Endothelial cell of umbilical vein (primary cell): ENCODE measurements around the gene SH3PXD2A. TPM values are rescaled to one million over a fixed set of nuclear protein-coding genes. Genes with fewer than 3 reads are reported as not detected.

Experiments
- BruUV-seq: library from RNA; stranded (reverse); fragments of 400-500 nt; replicated peaks from 2 replicates; lab custom pipeline; 2021; lab: Mats Ljungman, UMichigan
- CTCF ChIA-PET: fragments of 300-600, 350-600 bp; sonication (Branson Sonifier 250); formaldehyde crosslinking; loops from one replicate; lab custom pipeline; 2021; ENCODE audit warnings: antibody characterized with exemption, inconsistent platforms; lab: Charles Lee
- POLR2A ChIA-PET: fragments of 300-600, 350-600 bp; sonication (Branson Sonifier 250); formaldehyde crosslinking; loops from one replicate; lab custom pipeline; 2021; ENCODE audit warnings: antibody characterized with exemption, inconsistent platforms; lab: Charles Lee
- DNase-seq: peaks from one replicate; pipeline ENCODE4 v3.0.0-alpha.2; 2011; ENCODE audit warnings: low read depth, low spot score
- FAIRE-seq: peaks from 2 replicates; lab custom pipeline; 2011; peaks lifted over from hg19 to GRCh38; lab: Jason Lieb, UNC
- H2AFZ ChIP-seq: 2 replicates; pipeline ENCODE4 v1.6.0; 2012; ENCODE audit warnings: low read depth, low read length, control low read depth, inconsistent platforms
- H3K27ac ChIP-seq: 2 replicates; pipeline ENCODE4 v1.5.1; 2011; ENCODE audit warnings: low read depth, mild to moderate bottlenecking, control low read depth, low read length, moderate library complexity; ENCODE audit not compliant: insufficient read depth
- H3K27me3 ChIP-seq, 2 experiments: 2 replicates each; pipeline versions ENCODE4 v1.6.0 to v1.6.1; 2011; ENCODE audit warnings: low read length in 2 of 2, mixed read lengths in 1 of 2; ENCODE audit not compliant: control insufficient read depth in 2 of 2, insufficient read depth in 2 of 2
- H3K36me3 ChIP-seq, 2 experiments: 2 replicates in 1 of 2; 3 replicates in 1 of 2; pipeline ENCODE4 v1.5.1; 2011; ENCODE audit warnings: low read length in 2 of 2, mild to moderate bottlenecking in 1 of 2, moderate library complexity in 1 of 2; ENCODE audit not compliant: control insufficient read depth in 2 of 2, insufficient read depth in 2 of 2; ENCODE audit errors: extremely low read depth in 1 of 2
- H3K4me1 ChIP-seq: 3 replicates; pipeline ENCODE4 v1.5.1; 2011; ENCODE audit warnings: mild to moderate bottlenecking, low read length; ENCODE audit not compliant: control insufficient read depth, insufficient read depth; ENCODE audit errors: extremely low read depth
- H3K4me2 ChIP-seq: 2 replicates; pipeline ENCODE4 v1.6.1; 2011; ENCODE audit warnings: low read length, control low read depth, mixed read lengths; ENCODE audit not compliant: insufficient read depth
- H3K4me3 ChIP-seq, 3 experiments: fragments of 200-600 bp in 1 of 3; sonication (generic), shearing (Covaris generic) in 1 of 3; replicated peaks in 1 of 3; 2 replicates each; pipeline ENCODE4 v1.5.1; 2011 to 2016; ENCODE audit warnings: control low read depth in 3 of 3, low read length in 3 of 3, mild to moderate bottlenecking in 2 of 3, inconsistent platforms in 1 of 3, low read depth in 1 of 3, moderate library complexity in 1 of 3; ENCODE audit not compliant: insufficient read depth in 1 of 3
- H3K79me2 ChIP-seq: 2 replicates; pipeline ENCODE4 v1.6.0; 2012; ENCODE audit warnings: low read length, inconsistent platforms; ENCODE audit not compliant: control insufficient read depth, insufficient read depth
- H3K9ac ChIP-seq: replicated peaks from 2 replicates; pipeline ENCODE3; 2011; ENCODE audit warnings: low read length, control low read depth; ENCODE audit not compliant: insufficient read depth; ENCODE audit errors: extremely low read depth
- H3K9me1 ChIP-seq: replicated peaks from 3 replicates; pipeline ENCODE4 v1.6.0; 2011; ENCODE audit warnings: mild to moderate bottlenecking, low read length; ENCODE audit not compliant: control insufficient read depth, insufficient read depth; ENCODE audit errors: extremely low read depth
- H3K9me3 ChIP-seq: replicated peaks from 2 replicates; pipeline ENCODE4 v1.5.1; 2012; ENCODE audit warnings: low read length, inconsistent platforms; ENCODE audit not compliant: control insufficient read depth, insufficient read depth
- H4K20me1 ChIP-seq: replicated peaks from 2 replicates; pipeline ENCODE3; 2011; ENCODE audit warnings: mild to moderate bottlenecking, low read length; ENCODE audit not compliant: control insufficient read depth, insufficient read depth; ENCODE audit errors: extremely low read depth
- EZH2 ChIP-seq: IDR thresholded peaks from 2 replicates; pipeline ENCODE4 v1.6.1; 2012; ENCODE audit warnings: borderline replicate concordance, low read depth, mild to moderate bottlenecking, moderate library complexity, low read length, inconsistent platforms; ENCODE audit not compliant: severe bottlenecking
- FOS ChIP-seq: IDR thresholded peaks from 2 replicates; pipeline ENCODE4 v1.6.1; 2011; ENCODE audit warnings: mild to moderate bottlenecking, low read length, moderate library complexity, borderline replicate concordance; ENCODE audit not compliant: insufficient read depth
- GATA2 ChIP-seq: IDR thresholded peaks from 2 replicates; pipeline ENCODE4 v1.7.0; 2011; ENCODE audit warnings: low read depth, mild to moderate bottlenecking, moderate library complexity, mixed read lengths, low read length; ENCODE audit not compliant: insufficient read length, insufficient read depth
- MYC ChIP-seq: IDR thresholded peaks from one replicate; pipeline ENCODE4 v1.6.1; 2011; ENCODE audit warnings: mild to moderate bottlenecking, low read depth, low read length
- POLR2A ChIP-seq: IDR thresholded peaks from 2 replicates; pipeline ENCODE4 v1.6.1; 2012; ENCODE audit warnings: low read depth, mild to moderate bottlenecking, control low read depth, low read length
- POLR2AphosphoS5 ChIP-seq: IDR thresholded peaks from 2 replicates; pipeline ENCODE4 v1.6.1; 2012; ENCODE audit warnings: low read depth, mild to moderate bottlenecking, control low read depth, low read length, moderate library complexity; ENCODE audit not compliant: insufficient read depth
- dilution Hi-C: fragments of 300-500 bp; cut with MboI; formaldehyde crosslinking; loops from one replicate; pipeline ENCODE4 v1.15.0; 2019; ENCODE audit warnings: low sequenced_read_pairs; ENCODE audit not compliant: extremely low pct_ligation_motif_present
- intact Hi-C: fragments of 100-400 bp; cut with micrococcal nuclease; formaldehyde crosslinking; loops from one replicate; pipeline ENCODE4 v1.10.0; 2022
- polyA plus RNA-seq, 4 experiments: library from polyadenylated mRNA; depleted of rRNA in 3 of 4; stranded (reverse) in 3 of 4; unstranded in 1 of 4; fragments of >200 nt; gene quantifications; 2 replicates each; pipeline versions ENCODE4 v1.2.1 to v1.2.3, GENCODE V29; 2011 to 2012; ENCODE audit warnings: missing spikeins in 1 of 4
- total RNA-seq: library from RNA; stranded (reverse); gene quantifications from 2 replicates; pipeline ENCODE4 v1.2.3, GENCODE V29; 2021
- TF ChIP-seq, protein P1 (sequence below), 2 donors: IDR thresholded peaks; 1 replicate in 1 of 2; 2 replicates in 1 of 2; pipeline ENCODE4 v1.5.1; 2011; ENCODE audit warnings: low read length in 2 of 2, mild to moderate bottlenecking in 2 of 2, moderate library complexity in 2 of 2, control low read depth in 1 of 2, inconsistent platforms in 1 of 2, low read depth in 1 of 2; ENCODE audit not compliant: insufficient read depth in 1 of 2; ENCODE audit errors: extremely low read depth in 1 of 2

Gene SH3PXD2A
- total and polyA plus RNA-seq, 2 donors (not counting 3 experiments of a cell fraction or from before 2014, with no cell fraction given) = 1.4 to 5.1 TPM

DNA sequence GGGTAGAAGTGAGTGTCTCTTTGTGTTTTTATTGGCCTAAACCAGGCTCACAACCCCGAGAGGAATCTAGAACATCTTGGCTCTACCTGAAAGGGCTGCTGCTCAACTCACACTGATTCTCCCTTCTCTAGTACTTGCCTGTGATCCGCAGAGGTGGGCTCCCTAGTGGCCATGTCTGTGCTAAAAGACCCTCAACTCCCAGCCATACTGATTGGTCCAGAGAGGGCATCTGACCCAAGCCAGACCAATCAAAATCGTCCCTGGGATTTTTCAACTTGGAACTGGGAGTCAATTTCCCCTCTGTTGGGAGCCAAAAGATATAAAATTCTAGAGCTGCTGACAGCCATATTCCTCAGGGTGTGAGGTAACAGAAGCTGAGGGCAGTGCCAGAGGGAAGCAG, 55.3 kb downstream of the SH3PXD2A start:
- dilution Hi-C loops = no loop called here
- no peak for DNase-seq
- no peaks in the 10 kb centered on the region for H3K4me1 ChIP-seq

DNA sequence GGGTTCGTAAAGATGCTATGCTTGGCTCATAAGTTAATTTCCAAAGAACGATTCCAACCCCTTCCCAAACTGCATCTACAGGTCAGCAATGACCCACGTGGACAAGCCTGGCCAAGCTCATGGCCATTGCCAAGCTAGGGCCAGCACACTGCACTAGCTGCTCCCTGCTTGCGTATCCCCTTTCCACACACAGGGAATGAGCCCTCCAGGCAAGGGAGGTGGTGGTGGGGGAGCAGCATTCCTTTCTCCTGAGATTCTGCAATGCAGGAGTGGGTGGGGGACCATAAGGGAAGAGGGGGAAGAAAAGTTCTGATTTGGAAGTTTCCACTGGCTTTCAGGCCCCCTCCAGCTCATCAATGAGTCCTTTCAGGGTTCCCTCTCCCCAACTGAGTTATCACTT, 56.0 kb downstream of the SH3PXD2A start:
- CTCF ChIA-PET = interaction anchor here (0.6 to 1.3 kb wide), 2 partner anchors 12 to 53 kb away, joined by 3 read pairs; no protein-coding TSS in a partner anchor
- H3K9me1 ChIP-seq = no peaks in the 10 kb centered on the region
- no peaks in the 10 kb centered on the region for H3K27me3 ChIP-seq
- FAIRE-seq = no peak
- no peaks in the 10 kb centered on the region for H3K79me2 ChIP-seq
- no peak overlapping the region for H3K9ac ChIP-seq
- no peak for TF ChIP-seq EZH2
- TF ChIP-seq, protein P1, sequence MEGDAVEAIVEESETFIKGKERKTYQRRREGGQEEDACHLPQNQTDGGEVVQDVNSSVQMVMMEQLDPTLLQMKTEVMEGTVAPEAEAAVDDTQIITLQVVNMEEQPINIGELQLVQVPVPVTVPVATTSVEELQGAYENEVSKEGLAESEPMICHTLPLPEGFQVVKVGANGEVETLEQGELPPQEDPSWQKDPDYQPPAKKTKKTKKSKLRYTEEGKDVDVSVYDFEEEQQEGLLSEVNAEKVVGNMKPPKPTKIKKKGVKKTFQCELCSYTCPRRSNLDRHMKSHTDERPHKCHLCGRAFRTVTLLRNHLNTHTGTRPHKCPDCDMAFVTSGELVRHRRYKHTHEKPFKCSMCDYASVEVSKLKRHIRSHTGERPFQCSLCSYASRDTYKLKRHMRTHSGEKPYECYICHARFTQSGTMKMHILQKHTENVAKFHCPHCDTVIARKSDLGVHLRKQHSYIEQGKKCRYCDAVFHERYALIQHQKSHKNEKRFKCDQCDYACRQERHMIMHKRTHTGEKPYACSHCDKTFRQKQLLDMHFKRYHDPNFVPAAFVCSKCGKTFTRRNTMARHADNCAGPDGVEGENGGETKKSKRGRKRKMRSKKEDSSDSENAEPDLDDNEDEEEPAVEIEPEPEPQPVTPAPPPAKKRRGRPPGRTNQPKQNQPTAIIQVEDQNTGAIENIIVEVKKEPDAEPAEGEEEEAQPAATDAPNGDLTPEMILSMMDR (IDR thresholded peaks at IDR 0.05; ENCODE audit: extremely low read depth in 1 of 2, insufficient read depth in 1 of 2, low read depth in 1 of 2, low read length in 2 of 2) = no peak
- TF ChIP-seq MYC = no peak
- no peak for TF ChIP-seq POLR2AphosphoS5
- TF ChIP-seq POLR2A = no peak
- no peak for TF ChIP-seq FOS
- H3K4me1 ChIP-seq = no peaks in the 10 kb centered on the region
- intact Hi-C loops = no loop called here
- POLR2A ChIA-PET = interaction anchor here (0.5 kb wide), 1 partner anchor 88 kb away, joined by 3 read pairs; no protein-coding TSS in a partner anchor
- BruUV-seq = no TSS peak
- dilution Hi-C loops = no loop called here
- no peak overlapping the region for H3K27ac ChIP-seq
- H3K4me3 ChIP-seq = no peak overlapping the region
- no peaks in the 10 kb centered on the region for H4K20me1 ChIP-seq
- H3K36me3 ChIP-seq = no peaks in the 10 kb centered on the region
- no peak overlapping the region for H3K4me2 ChIP-seq
- no peaks in the 10 kb centered on the region for H3K9me3 ChIP-seq
- DNase-seq = no peak
- H2AFZ ChIP-seq = no peak overlapping the region

More for the DNA sequence above, 55.3 kb downstream of the SH3PXD2A start:
- TF ChIP-seq GATA2 (no peak), POLR2A (no peak)
- TF ChIP-seq, protein P1 (IDR thresholded peaks at IDR 0.05; ENCODE audit: extremely low read depth in 1 of 2, insufficient read depth in 1 of 2, low read depth in 1 of 2, low read length in 2 of 2) = no peak
- Histone ChIP-seq H3K36me3 (no peaks in the 10 kb centered on the region), H3K9me1 (no peaks in the 10 kb centered on the region), H3K4me2 (no peak overlapping the region), H3K9ac (no peak overlapping the region), H3K4me3 (no peak overlapping the region), H3K79me2 (no peaks in the 10 kb centered on the region), H2AFZ (no peak overlapping the region), H3K27me3 (no peaks in the 10 kb centered on the region), H3K27ac (no peak overlapping the region), H4K20me1 (no peaks in the 10 kb centered on the region), H3K9me3 (no peaks in the 10 kb centered on the region)
- intact Hi-C loops = no loop called here
- ChIA-PET CTCF (no interaction called here), POLR2A (no interaction called here)
- BruUV-seq = no TSS peak
- no peak for FAIRE-seq
